ENCODE data around the gene DUSP1.
A peak's percentile ranks its signal among the peaks of the same experiment; 100 is the strongest.

Gene DUSP1

GRCh38 chr5:172766287-172767108, 4.5 kb downstream of the DUSP1 start:
- ATAC-seq (ENCODE audit: low read depth) (no peak), DNase-seq (ENCODE audit: low spot score in 2 of 2) (peak; percentile 37 to 42)
- peak overlapping the region; percentile 100 for H3K27ac Mint-ChIP-seq
- peaks cover 16% of the 10 kb centered on the region for H3K36me3 Mint-ChIP-seq
- peaks cover 34% of the 10 kb centered on the region for H3K4me1 Mint-ChIP-seq
- peak overlapping the region; percentile 21 for H3K4me3 Mint-ChIP-seq
- no peaks in the 10 kb centered on the region for H3K27me3 Mint-ChIP-seq
- H3K9me3 Mint-ChIP-seq: no peaks in the 10 kb centered on the region

- Mint-ChIP-seq H3K27ac (peak overlapping the region; percentile 100), H3K9me3 (no peaks in the 10 kb centered on the region), H3K4me3 (peak overlapping the region; percentile 87), H3K4me1 (peaks cover 34% of the 10 kb centered on the region), H3K36me3 (peaks cover 16% of the 10 kb centered on the region), H3K27me3 (no peaks in the 10 kb centered on the region)
- DNase-seq (ENCODE audit: low spot score in 2 of 2): no peak
- ATAC-seq (ENCODE audit: low read depth): no peak
Measured at GRCh38 chr5:172765766-172766286, 5.2 kb downstream of the DUSP1 start.

- peak overlapping the region; percentile 87 for H3K4me3 Mint-ChIP-seq
Measured at GRCh38 chr5:172764861-172765765, 5.9 kb downstream of the DUSP1 start.

GRCh38 chr5:172763120-172763464, 7.9 kb downstream of the DUSP1 start:
- H3K27ac Mint-ChIP-seq: peak overlapping the region; percentile 100
- no peak for ATAC-seq (ENCODE audit: low read depth)
- DNase-seq (ENCODE audit: low spot score in 2 of 2): no peak
- H3K36me3 Mint-ChIP-seq: peaks cover 8% of the 10 kb centered on the region
- peaks cover 2% of the 10 kb centered on the region for H3K27me3 Mint-ChIP-seq
- H3K4me3 Mint-ChIP-seq: no peak overlapping the region
- peaks cover 26% of the 10 kb centered on the region for H3K4me1 Mint-ChIP-seq
- peaks cover 6% of the 10 kb centered on the region for H3K9me3 Mint-ChIP-seq

More at GRCh38 chr5:172764861-172765765, 5.9 kb downstream of the DUSP1 start:
- Mint-ChIP-seq H3K27me3 (no peaks in the 10 kb centered on the region), H3K27ac (peak overlapping the region; percentile 100), H3K9me3 (peaks cover 1% of the 10 kb centered on the region), H3K4me1 (peaks cover 34% of the 10 kb centered on the region), H3K36me3 (peaks cover 15% of the 10 kb centered on the region)
- ATAC-seq (ENCODE audit: low read depth): peak; percentile 69
- peak; percentile 91 to 98 for DNase-seq (ENCODE audit: low spot score in 2 of 2)

GRCh38 chr5:172762214-172763119, 8.5 kb downstream of the DUSP1 start:
- Mint-ChIP-seq H3K4me3 (no peak overlapping the region), H3K27me3 (peaks cover 2% of the 10 kb centered on the region), H3K4me1 (peaks cover 22% of the 10 kb centered on the region), H3K27ac (peak overlapping the region; percentile 48), H3K9me3 (peaks cover 6% of the 10 kb centered on the region), H3K36me3 (peaks cover 4% of the 10 kb centered on the region)
- DNase-seq (ENCODE audit: low spot score in 2 of 2): no peak
- ATAC-seq (ENCODE audit: low read depth): no peak

GRCh38 chr5:172760959-172761358, 10.0 kb downstream of the DUSP1 start:
- Mint-ChIP-seq H3K9me3 (peaks cover 6% of the 10 kb centered on the region), H3K4me3 (no peak overlapping the region), H3K27me3 (peaks cover 5% of the 10 kb centered on the region), H3K27ac (peak overlapping the region; percentile 5), H3K36me3 (peaks cover 3% of the 10 kb centered on the region), H3K4me1 (peaks cover 16% of the 10 kb centered on the region)
- ATAC-seq (ENCODE audit: low read depth) (no peak), DNase-seq (ENCODE audit: low spot score in 2 of 2) (no peak)

GRCh38 chr5:172760136-172760535, 10.9 kb downstream of the DUSP1 start:
- ATAC-seq (ENCODE audit: low read depth) (no peak), DNase-seq (ENCODE audit: low spot score in 2 of 2) (no peak)
- Mint-ChIP-seq H3K4me3 (no peak overlapping the region), H3K36me3 (peaks cover 3% of the 10 kb centered on the region), H3K4me1 (peaks cover 12% of the 10 kb centered on the region), H3K27me3 (peaks cover 5% of the 10 kb centered on the region), H3K9me3 (peaks cover 6% of the 10 kb centered on the region), H3K27ac (no peak overlapping the region)

GRCh38 chr5:172758834-172759149, 12.2 kb downstream of the DUSP1 start:
- H3K4me1 Mint-ChIP-seq: peaks cover 2% of the 10 kb centered on the region
- ATAC-seq (ENCODE audit: low read depth): no peak
- peaks cover 3% of the 10 kb centered on the region for H3K36me3 Mint-ChIP-seq
- H3K27ac Mint-ChIP-seq: no peak overlapping the region
- H3K4me3 Mint-ChIP-seq: no peak overlapping the region
- peaks cover 5% of the 10 kb centered on the region for H3K27me3 Mint-ChIP-seq
- DNase-seq (ENCODE audit: low spot score in 2 of 2): no peak
- peaks cover 6% of the 10 kb centered on the region for H3K9me3 Mint-ChIP-seq

GRCh38 chr5:172758077-172758833, 12.7 kb downstream of the DUSP1 start:
- DNase-seq (ENCODE audit: low spot score in 2 of 2): no peak
- Mint-ChIP-seq H3K27me3 (peaks cover 5% of the 10 kb centered on the region), H3K4me3 (no peak overlapping the region), H3K36me3 (peaks cover 3% of the 10 kb centered on the region), H3K27ac (no peak overlapping the region), H3K4me1 (no peaks in the 10 kb centered on the region), H3K9me3 (peaks cover 6% of the 10 kb centered on the region)
- no peak for ATAC-seq (ENCODE audit: low read depth)

- no peak overlapping the region for H3K27ac Mint-ChIP-seq
- ATAC-seq (ENCODE audit: low read depth) (no peak), DNase-seq (ENCODE audit: low spot score in 2 of 2) (no peak)
- H3K9me3 Mint-ChIP-seq: peaks cover 6% of the 10 kb centered on the region
- no peaks in the 10 kb centered on the region for H3K4me1 Mint-ChIP-seq
- H3K4me3 Mint-ChIP-seq: no peak overlapping the region
- peaks cover 3% of the 10 kb centered on the region for H3K36me3 Mint-ChIP-seq
- H3K27me3 Mint-ChIP-seq: peaks cover 5% of the 10 kb centered on the region
Measured at GRCh38 chr5:172757394-172758010, 13.5 kb downstream of the DUSP1 start.

GRCh38 chr5:172756764-172757393, 14.1 kb downstream of the DUSP1 start:
- ATAC-seq (ENCODE audit: low read depth) (no peak), DNase-seq (ENCODE audit: low spot score in 2 of 2) (no peak)
- Mint-ChIP-seq H3K36me3 (peaks cover 3% of the 10 kb centered on the region), H3K4me1 (no peaks in the 10 kb centered on the region), H3K27me3 (peaks cover 5% of the 10 kb centered on the region), H3K4me3 (no peak overlapping the region), H3K27ac (peak overlapping the region; percentile 45), H3K9me3 (peaks cover 6% of the 10 kb centered on the region)

- Mint-ChIP-seq H3K9me3 (peaks cover 2% of the 10 kb centered on the region), H3K36me3 (peaks cover 3% of the 10 kb centered on the region), H3K4me3 (no peak overlapping the region), H3K27ac (no peak overlapping the region), H3K27me3 (peaks cover 8% of the 10 kb centered on the region), H3K4me1 (peaks cover 13% of the 10 kb centered on the region)
- DNase-seq (ENCODE audit: low spot score in 2 of 2): no peak
- ATAC-seq (ENCODE audit: low read depth): no peak
Measured at GRCh38 chr5:172754596-172755356, 16.2 kb downstream of the DUSP1 start.

Data from memory B cell (primary cell).